Renal cortical epithelial cell (primary cell): ENCODE data around the gene MALL. TPM values are rescaled to one million over a fixed set of nuclear protein-coding genes. Genes with fewer than 3 reads are reported as not detected.
"Not testable (repeated sequence)": the region's sequence is repeated elsewhere in the genome, so short reads cannot be mapped to it uniquely, and the experiment has no call there.

Source experiments
- DNase-seq: peaks from one replicate; pipeline ENCODE4 v3.0.0-alpha.2; 2011; ENCODE audit warnings: low read depth
- total RNA-seq: library from RNA; depleted of rRNA; stranded (reverse); fragments of >200 nt; gene quantifications from 2 replicates; pipeline ENCODE4 v1.2.3, GENCODE V29; 2014

MALL gene
- total RNA-seq, 1 donor from 2014 or later, result 9.7 TPM

GRCh38 chr2:110097506-110098220 is 18.0 kb downstream of the MALL start:
- DNase-seq, result no peak

GRCh38 chr2:110095994-110096633 is 19.5 kb downstream of the MALL start:
- no peak for DNase-seq

- DNase-seq, result not testable (repeated sequence)
These were observed 20.6 kb downstream of the MALL start for GRCh38 chr2:110094884-110095534.

GRCh38 chr2:110093924-110094323 is 21.7 kb downstream of the MALL start:
- not testable (repeated sequence) for DNase-seq

- not testable (repeated sequence) for DNase-seq
These were observed 25.5 kb downstream of the MALL start for GRCh38 chr2:110090164-110090563.

- not testable (repeated sequence) for DNase-seq
These were observed 31.9 kb downstream of the MALL start for GRCh38 chr2:110083757-110084156.

GRCh38 chr2:110083162-110083561 is 32.5 kb downstream of the MALL start:
- not testable (repeated sequence) for DNase-seq

GRCh38 chr2:110078104-110078503 is 37.5 kb downstream of the MALL start:
- DNase-seq, result not testable (repeated sequence)

- DNase-seq, result not testable (repeated sequence)
These were observed 39.7 kb downstream of the MALL start for GRCh38 chr2:110075896-110076295.

- DNase-seq, result not testable (repeated sequence)
These were observed 45.8 kb downstream of the MALL start for GRCh38 chr2:110069869-110070268.

GRCh38 chr2:110068153-110068552 is 47.5 kb downstream of the MALL start:
- DNase-seq, result not testable (repeated sequence)

GRCh38 chr2:110062332-110062731 is 53.3 kb downstream of the MALL start:
- DNase-seq, result not testable (repeated sequence)

GRCh38 chr2:110060550-110060949 is 55.1 kb downstream of the MALL start:
- DNase-seq, result not testable (repeated sequence)

GRCh38 chr2:110059694-110060358 is 55.8 kb downstream of the MALL start:
- not testable (repeated sequence) for DNase-seq

GRCh38 chr2:110059009-110059693 is 56.5 kb downstream of the MALL start:
- DNase-seq, result not testable (repeated sequence)

- DNase-seq, result not testable (repeated sequence)
These were observed 57.6 kb downstream of the MALL start for GRCh38 chr2:110058034-110058433.

- not testable (repeated sequence) for DNase-seq
These were observed 59.7 kb downstream of the MALL start for GRCh38 chr2:110055819-110056408.

- DNase-seq, result peak; percentile 46
These were observed 60.9 kb downstream of the MALL start for GRCh38 chr2:110054521-110055407.

- not testable (repeated sequence) for DNase-seq
These were observed 61.9 kb downstream of the MALL start for GRCh38 chr2:110053688-110054087.

GRCh38 chr2:110052166-110052565 is 63.5 kb downstream of the MALL start:
- DNase-seq, result not testable (repeated sequence)
